Epithelial cell of proximal tubule (primary cell): ENCODE results near the gene UNC13B. TPM values are rescaled to one million over a fixed set of nuclear protein-coding genes. Genes with fewer than 3 reads are reported as not detected.
A peak's percentile ranks its signal among the peaks of the same experiment; 100 is the strongest.

Source experiments
- DNase-seq: peaks from one replicate; pipeline ENCODE4 v3.0.0-alpha.2; 2011; ENCODE audit warnings: low read depth
- H3K4me3 ChIP-seq: 2 replicates; pipeline ENCODE4 v1.5.1; 2011; ENCODE audit warnings: low read depth, mild to moderate bottlenecking, low read length
- total RNA-seq: library from RNA; depleted of rRNA; stranded (reverse); fragments of >200 nt; gene quantifications from 2 replicates; pipeline ENCODE4 v1.2.3, GENCODE V29; 2015
- TF ChIP-seq, protein P1 (sequence below): conservative IDR thresholded peaks from 2 replicates; pipeline ENCODE4 v1.5.1; 2012; ENCODE audit warnings: low read depth, mild to moderate bottlenecking, low read length

Gene UNC13B
- total RNA-seq = 19.1 and 19.6 TPM in 2 replicates

DNA sequence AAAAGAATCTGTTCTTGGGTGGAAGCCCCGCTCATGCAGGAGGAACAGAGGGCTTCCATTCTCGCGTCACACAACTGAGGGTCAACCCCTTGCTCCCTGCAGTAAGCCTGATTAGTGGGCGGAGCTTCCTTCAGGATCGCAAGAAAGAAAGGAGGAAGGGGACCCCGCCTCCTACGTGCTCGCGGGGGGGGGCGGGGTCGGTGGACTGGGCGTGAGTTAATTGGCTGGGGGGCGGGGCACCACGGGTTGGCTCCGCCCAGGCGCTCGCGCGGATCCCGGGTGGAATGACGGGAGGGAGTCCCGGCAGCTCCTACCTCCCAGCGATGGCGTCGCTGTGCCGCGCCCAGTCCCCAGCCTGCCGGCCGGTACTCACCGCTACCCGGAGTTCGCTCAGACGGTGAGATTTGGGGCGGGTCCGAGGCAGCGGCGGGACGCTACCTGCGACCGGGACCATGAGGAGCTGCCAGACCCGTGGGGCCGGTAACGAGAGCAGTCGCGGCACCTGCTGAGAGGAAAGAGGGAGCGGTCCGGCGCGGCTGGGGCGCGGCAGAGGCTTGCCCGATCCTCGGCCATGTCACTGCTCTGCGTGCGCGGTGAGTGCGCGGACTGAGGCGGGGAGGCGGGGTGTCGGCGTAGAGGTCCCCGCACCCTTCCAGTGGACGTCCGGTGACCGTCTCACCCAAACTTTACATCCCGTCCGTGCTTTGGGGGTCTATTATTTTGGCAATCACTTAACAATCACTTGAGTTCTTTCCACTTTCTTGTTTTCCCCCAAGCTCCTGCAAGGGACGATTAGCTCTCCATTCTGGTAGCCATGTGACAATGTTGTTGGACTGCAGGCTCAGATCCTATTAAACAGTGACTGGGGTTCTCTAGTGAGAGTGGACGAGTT is at the start of gene UNC13B:
UNC13B (plus strand) TSS at position 297 of the 892 bp plus-strand sequence; CDS start at position 572, 275 bp downstream.
- peak; percentile 53 for DNase-seq
- peak within 1 kb of the TSS; percentile 94 for H3K4me3 ChIP-seq
- TF ChIP-seq, protein P1, sequence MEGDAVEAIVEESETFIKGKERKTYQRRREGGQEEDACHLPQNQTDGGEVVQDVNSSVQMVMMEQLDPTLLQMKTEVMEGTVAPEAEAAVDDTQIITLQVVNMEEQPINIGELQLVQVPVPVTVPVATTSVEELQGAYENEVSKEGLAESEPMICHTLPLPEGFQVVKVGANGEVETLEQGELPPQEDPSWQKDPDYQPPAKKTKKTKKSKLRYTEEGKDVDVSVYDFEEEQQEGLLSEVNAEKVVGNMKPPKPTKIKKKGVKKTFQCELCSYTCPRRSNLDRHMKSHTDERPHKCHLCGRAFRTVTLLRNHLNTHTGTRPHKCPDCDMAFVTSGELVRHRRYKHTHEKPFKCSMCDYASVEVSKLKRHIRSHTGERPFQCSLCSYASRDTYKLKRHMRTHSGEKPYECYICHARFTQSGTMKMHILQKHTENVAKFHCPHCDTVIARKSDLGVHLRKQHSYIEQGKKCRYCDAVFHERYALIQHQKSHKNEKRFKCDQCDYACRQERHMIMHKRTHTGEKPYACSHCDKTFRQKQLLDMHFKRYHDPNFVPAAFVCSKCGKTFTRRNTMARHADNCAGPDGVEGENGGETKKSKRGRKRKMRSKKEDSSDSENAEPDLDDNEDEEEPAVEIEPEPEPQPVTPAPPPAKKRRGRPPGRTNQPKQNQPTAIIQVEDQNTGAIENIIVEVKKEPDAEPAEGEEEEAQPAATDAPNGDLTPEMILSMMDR = no peak

DNA sequence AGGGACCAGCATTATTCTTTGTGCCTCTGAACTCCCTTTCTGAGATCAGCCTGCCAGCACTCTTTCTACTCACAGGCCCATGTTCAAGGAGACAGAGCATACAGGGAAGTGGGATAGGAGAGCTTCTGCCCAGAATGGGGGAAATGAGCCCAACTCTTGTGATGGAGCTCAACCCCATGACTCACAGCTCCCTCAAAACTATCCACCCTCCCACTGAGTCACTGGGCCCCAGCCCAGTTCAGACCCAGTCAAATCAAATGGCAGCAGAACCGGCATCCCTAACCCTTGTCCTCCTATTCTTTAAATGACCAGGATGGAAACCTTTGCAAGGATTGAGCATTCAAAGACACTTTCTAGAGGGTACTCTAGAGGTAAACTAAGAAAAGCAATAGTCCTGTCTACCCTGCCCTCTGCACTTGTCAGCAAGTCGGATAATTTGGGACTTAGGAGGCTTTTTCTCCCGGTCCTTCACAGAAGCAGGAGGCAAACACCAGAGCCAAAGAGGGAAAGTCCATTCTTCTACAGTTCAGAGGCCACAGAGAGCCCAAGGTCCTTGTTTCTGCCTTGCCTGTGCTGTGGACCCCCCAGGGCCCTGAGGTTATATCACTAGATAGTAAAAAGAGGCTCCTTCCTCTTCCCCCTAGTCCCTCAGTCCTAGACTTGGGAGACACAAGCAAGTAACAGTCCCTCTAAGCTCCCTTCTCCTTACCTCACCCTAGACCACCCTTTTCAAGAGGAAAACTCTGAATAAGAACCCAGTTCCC is 49.4 kb upstream of the UNC13B start:
- no peak for DNase-seq
- H3K4me3 ChIP-seq = peak overlapping the region; percentile 62
- TF ChIP-seq, protein P1 = no peak

DNA sequence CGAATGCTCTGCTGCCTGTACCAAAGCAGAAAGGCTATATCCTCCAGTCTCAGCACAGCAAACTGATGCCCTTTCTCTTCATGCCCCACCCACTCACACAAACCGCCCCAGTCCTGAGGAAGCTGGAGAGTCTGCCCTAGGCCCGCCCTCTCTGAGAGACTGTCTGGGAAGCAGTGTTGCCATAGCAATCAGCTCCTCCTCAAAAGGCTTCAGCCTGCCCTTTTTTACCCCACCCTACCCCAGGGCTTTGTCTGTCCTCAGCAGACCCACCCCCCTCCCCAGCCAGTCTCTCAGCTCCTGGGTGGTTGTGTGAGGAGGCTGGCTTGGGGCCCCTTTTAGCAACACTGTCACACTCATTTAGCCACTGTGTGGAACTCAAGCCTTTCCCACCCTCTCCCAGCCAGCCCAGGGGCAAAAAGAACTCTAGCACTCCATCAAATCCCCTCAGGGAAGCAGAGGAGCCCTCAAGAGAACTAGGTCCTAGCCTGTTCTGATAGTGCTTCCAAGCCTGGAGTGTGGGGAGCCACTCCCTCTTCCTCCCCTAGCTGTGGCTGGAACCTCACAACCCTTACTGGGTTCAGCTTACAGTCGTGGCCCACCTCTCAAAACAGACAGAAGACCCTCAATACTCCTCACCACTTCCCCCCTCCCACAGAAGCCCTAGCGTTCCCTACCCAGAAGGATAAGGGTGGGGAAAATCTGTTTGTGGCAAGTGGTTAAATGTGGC is 47.5 kb upstream of the UNC13B start:
- H3K4me3 ChIP-seq = peak overlapping the region; percentile 97
- TF ChIP-seq, protein P1 = no peak
- no peak for DNase-seq

DNA sequence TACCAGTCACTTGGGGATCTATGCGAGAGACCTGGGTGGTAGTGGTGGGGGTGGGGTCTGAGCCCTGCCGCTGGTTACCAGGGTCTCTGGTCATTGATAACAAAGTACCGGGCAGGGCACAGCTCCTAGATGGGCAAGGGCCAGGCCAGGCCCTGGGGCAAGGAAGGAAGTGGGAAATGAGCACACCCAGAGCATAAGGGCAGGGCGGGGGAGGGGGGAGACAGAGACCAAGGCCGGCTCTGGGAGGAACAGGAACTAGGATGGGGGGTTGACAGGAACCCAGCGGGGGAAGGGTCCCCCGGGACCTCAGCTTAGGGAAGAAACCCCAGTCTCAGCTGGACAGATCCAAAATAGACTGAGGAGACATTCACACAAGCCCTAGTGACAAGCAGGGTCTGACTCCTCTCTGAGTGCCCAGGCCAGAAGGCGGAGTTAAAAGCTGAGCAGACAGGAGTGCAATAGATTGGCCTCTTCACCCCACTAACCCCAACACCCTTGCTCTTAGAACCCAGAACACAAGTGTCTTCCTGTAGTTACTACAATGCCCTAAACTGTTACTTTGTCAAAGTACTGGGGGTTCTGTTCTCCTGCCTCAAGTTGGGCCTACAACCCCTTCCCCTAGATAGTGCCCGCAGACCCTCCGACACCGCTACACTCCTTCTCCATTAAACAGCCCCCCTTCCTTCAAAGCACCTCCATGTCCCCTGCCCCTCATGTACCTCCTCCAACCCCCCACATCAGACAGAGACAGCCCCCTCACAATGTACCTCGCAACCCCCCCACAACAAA is 46.8 kb upstream of the UNC13B start:
- H3K4me3 ChIP-seq = peak overlapping the region; percentile 97
- no peak for DNase-seq
- TF ChIP-seq, protein P1 = no peak

DNA sequence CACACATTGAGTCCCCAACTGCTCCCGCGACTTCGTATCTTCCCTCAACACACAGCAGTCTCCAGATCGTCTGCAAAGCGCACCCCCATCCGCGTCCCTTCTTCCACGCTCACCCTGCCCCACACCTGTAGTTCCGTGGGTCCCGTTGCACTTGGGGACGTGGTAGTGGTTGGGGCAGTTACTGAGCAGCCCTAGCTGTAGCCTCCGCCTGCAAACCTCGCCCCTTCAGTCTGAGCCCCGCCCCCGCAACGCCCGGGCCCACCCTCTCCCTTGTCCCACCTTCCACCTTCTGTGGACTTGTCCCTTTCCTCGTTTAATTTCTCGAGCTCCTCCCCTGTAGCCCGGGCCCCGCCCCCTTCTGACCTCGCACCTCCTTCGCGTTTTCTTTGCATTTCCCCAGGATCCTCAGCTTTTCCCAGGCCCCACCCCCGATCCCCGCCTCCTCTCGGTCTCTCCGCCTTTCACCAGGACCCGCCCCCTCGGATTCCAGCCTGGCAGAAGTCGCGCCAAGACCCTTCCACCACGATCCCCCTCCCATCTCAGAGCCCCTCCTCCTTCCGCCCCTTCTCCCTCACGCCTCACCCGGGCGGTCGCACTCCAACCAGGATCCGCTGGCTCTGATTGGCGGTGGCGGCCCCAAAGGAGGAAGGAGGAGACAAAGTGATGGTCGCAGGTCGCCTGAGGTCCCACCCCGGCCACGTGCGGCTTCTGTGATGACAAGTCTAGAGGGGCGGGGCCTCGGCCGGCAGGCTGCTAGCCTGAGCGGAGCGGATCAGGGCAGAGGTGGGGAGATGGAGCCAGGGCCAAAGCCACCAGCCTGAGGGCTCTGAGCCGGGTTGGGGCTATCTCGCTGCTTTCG is 45.9 kb upstream of the UNC13B start, which contains the start of gene ATOSB:
ATOSB (minus strand) TSS at position 183 of the 859 bp plus-strand sequence. CDS start 7,588 bp downstream, outside the sequence.
- peak; percentile 80 for DNase-seq
- H3K4me3 ChIP-seq = peak within 1 kb of the TSS; percentile 97
- TF ChIP-seq, protein P1 = no peak
